Panc1 (cell line): Measurements from ENCODE around the gene SLIT3.

Source experiments
- CTCF ChIP-seq: fragments of 450-650 bp; IDR thresholded peaks from 2 replicates; pipeline ENCODE4 v1.5.1; 2017; ENCODE audit warnings: mild to moderate bottlenecking
- POLR2AphosphoS5 ChIP-seq: IDR thresholded peaks from 2 replicates; pipeline ENCODE4 v1.6.1; 2012; ENCODE audit warnings: mild to moderate bottlenecking, low read depth, low read length, moderate library complexity
- SIN3A ChIP-seq: IDR thresholded peaks from 2 replicates; pipeline ENCODE4 v1.6.1; 2012; ENCODE audit warnings: low read depth, mild to moderate bottlenecking, low read length, moderate library complexity, borderline replicate concordance; ENCODE audit not compliant: insufficient read depth

- no peak for TF ChIP-seq CTCF
- no peak for TF ChIP-seq SIN3A
- no peak for TF ChIP-seq POLR2AphosphoS5
Measured at GRCh38 chr5:168820874-168821273, 480.1 kb downstream of the SLIT3 start.
